Measurements from ENCODE around the gene MUC22.

- no peak for TF ChIP-seq POLR2A (IDR thresholded peaks at IDR 0.05; ENCODE audit: low read depth, low read length)
- TF ChIP-seq POLR2AphosphoS5 (IDR thresholded peaks at IDR 0.05; ENCODE audit: low read depth, low read length), result no peak
These were observed 47.2 kb downstream of the MUC22 start for GRCh38 chr6:31057426-31058003.

Measured in GM12891 (cell line).